Ishikawa (cell line): ENCODE results near the gene GALNT14.

Experiments
- CEBPB ChIP-seq: IDR thresholded peaks from 2 replicates; pipeline ENCODE4 v1.6.1; 2012
- CREB1 ChIP-seq: IDR thresholded peaks from 2 replicates; pipeline ENCODE4 v1.6.1; 2012; ENCODE audit warnings: low read depth
- EGR1 ChIP-seq: IDR thresholded peaks from 2 replicates; pipeline ENCODE4 v1.6.1; 2012
- EP300 ChIP-seq: IDR thresholded peaks from 2 replicates; pipeline ENCODE4 v1.6.1; 2012; ENCODE audit warnings: borderline replicate concordance
- FOXM1 ChIP-seq: IDR thresholded peaks from 2 replicates; pipeline ENCODE4 v1.6.1; 2012; ENCODE audit warnings: low read depth, borderline replicate concordance
- NFIC ChIP-seq: IDR thresholded peaks from 2 replicates; pipeline ENCODE4 v1.6.1; 2012
- RAD21 ChIP-seq: IDR thresholded peaks from 2 replicates; pipeline ENCODE4 v1.6.1; 2012; ENCODE audit warnings: low read depth
- REST ChIP-seq: IDR thresholded peaks from 2 replicates; pipeline ENCODE4 v1.6.1; 2012; ENCODE audit warnings: low read depth, mild to moderate bottlenecking
- TAF1 ChIP-seq: IDR thresholded peaks from 2 replicates; pipeline ENCODE4 v1.6.1; 2012; ENCODE audit warnings: low read depth, mild to moderate bottlenecking
- TCF12 ChIP-seq: IDR thresholded peaks from 2 replicates; pipeline ENCODE4 v1.6.1; 2012; ENCODE audit warnings: low read depth
- TEAD4 ChIP-seq: IDR thresholded peaks from 2 replicates; pipeline ENCODE4 v1.6.1; 2012
- USF1 ChIP-seq: IDR thresholded peaks from 2 replicates; pipeline ENCODE4 v1.6.1; 2012
- YY1 ChIP-seq: IDR thresholded peaks from 2 replicates; pipeline ENCODE4 v1.6.1; 2012; ENCODE audit warnings: low read depth
- ZBTB7A ChIP-seq: IDR thresholded peaks from 2 replicates; pipeline ENCODE4 v1.6.1; 2012; ENCODE audit warnings: low read depth
- TF ChIP-seq, protein P1 (sequence below): IDR thresholded peaks from 2 replicates; pipeline ENCODE4 v1.6.1; 2012

The GALNT14 gene

GRCh38 chr2:31078011-31078410 lies 60.2 kb downstream of the GALNT14 start:
- TF ChIP-seq TCF12 (no peak), EP300 (no peak), TEAD4 (no peak), EGR1 (no peak), ZBTB7A (no peak)
- TF ChIP-seq, protein P1, sequence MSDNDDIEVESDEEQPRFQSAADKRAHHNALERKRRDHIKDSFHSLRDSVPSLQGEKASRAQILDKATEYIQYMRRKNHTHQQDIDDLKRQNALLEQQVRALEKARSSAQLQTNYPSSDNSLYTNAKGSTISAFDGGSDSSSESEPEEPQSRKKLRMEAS, result no peak

DNA sequence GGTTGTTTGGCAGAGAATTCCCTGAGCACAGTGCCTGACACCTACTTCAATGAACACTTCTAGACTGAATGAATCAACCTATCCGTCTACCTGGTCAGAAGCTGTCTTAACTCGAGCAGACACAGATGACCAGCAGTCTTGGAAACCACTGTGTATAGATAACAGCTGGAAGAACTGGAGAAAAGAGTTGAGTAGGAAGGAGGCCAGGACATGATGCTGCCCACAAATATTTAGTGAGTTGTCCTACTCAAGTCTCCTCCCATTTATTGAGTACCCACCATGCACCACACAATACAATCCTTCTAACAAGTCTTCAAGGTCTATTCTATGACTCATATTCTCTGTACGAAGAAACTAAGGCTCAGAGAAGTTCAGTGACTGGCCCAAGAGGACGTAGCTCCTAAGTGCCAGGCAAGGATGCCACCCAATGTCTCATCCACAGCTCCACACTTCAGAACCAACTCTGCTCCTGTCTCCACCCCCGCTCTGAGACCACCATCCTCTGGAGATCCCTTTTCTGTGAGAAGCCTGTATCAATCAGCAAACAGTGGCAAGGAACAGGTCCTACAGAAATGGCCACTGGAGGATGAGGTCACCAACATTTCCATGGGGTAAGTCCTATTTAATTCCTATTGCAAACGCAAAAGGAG lies 62.2 kb downstream of the GALNT14 start:
- TF ChIP-seq EGR1 (no peak), CREB1 (no peak)

DNA sequence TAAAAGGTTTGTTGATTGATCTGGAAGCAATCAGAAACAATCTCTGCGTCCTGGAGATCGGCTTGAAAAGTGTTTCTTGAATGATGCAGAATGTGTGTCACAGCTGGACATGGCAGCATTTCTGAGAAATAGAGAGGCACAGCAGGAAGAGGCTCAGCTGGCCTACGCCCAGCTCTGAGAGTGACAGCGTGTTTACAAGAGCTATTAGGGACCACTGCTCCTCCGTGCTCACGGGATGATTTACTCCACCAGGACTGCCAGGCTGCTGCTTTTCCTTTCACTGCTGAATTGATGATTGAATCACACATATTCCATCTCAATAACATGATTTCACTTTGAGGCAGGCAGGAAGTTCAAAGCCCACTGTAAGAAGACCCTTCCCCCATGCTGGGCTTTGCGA lies 62.8 kb downstream of the GALNT14 start:
- TF ChIP-seq TCF12 (no peak), ZBTB7A (no peak), FOXM1 (no peak), CREB1 (no peak), EGR1 (no peak), YY1 (no peak), NFIC (no peak), TAF1 (no peak), TEAD4 (no peak), RAD21 (no peak), CEBPB (no peak), USF1 (no peak), REST (no peak), EP300 (no peak)
- TF ChIP-seq, protein P1, result no peak

- no peak for TF ChIP-seq EP300
- TF ChIP-seq NFIC, result no peak
- no peak for TF ChIP-seq TCF12
- no peak for TF ChIP-seq TAF1
- TF ChIP-seq YY1, result no peak
- TF ChIP-seq FOXM1, result no peak
- no peak for TF ChIP-seq CEBPB
- no peak for TF ChIP-seq CREB1
- no peak for TF ChIP-seq ZBTB7A
- no peak for TF ChIP-seq RAD21
- TF ChIP-seq TEAD4, result no peak
- TF ChIP-seq USF1, result no peak
- TF ChIP-seq, protein P1, result no peak
- TF ChIP-seq REST, result no peak
- TF ChIP-seq EGR1, result no peak
These were observed 66.5 kb downstream of the GALNT14 start for GRCh38 chr2:31071741-31072140.

DNA sequence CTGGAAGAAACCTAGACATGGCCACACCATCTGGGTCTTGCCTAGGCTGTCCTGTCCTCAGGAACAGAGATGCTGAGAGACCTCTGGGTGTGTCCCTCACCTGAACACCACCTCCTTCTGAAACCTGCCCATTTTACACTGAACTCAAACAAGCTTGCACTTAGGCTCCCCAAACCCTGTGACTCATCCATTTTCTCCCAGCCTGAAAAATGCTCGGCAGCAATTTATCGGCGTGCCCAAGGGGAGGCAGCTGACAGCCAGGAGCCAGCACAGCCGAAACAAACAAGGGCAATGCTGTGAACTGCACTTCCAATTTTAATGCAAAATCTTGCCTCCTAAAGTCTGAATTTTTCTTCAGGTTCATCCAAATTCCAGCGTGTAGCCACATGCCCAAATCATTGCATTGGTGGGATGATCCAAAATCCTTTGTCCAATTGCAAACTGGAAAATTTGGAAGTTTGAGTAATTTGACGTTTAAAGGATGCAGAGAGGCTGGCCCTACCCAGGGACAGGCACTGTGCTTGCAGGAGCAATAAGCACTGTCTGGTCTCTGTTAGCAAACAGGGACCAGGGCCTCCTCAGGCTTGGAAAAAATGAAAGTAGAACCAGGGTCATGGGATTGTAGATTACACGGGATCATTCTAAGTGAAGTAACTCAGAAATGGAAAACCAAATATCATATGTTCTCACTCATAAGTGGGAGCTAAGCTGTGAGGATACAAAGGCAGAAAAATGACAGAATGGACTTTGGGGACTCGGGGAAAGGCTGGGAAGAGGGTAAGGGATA lies 67.7 kb downstream of the GALNT14 start:
- TF ChIP-seq YY1 (no peak), RAD21 (no peak), TEAD4 (no peak), TCF12 (no peak), REST (no peak), ZBTB7A (no peak), TAF1 (no peak), CEBPB (no peak), USF1 (no peak), NFIC (no peak), CREB1 (no peak), EGR1 (no peak), EP300 (no peak)
- TF ChIP-seq, protein P1, result no peak
